H9 (cell line): ENCODE measurements around the gene METTL21C. TPM values are rescaled to one million over a fixed set of nuclear protein-coding genes. Genes with fewer than 3 reads are reported as not detected.

Source experiments
- DNase-seq: peaks from one replicate; pipeline ENCODE4 v3.0.0-alpha.2; 2017
- H2AFZ ChIP-seq: one replicate; pipeline ENCODE4 v1.6.1; 2013; ENCODE audit warnings: mild to moderate bottlenecking, low read length, control low read depth, moderate library complexity
- H2AK5ac ChIP-seq: 2 replicates; pipeline ENCODE4 v1.6.1; 2013; ENCODE audit warnings: low read length, control low read depth, mixed read lengths; ENCODE audit not compliant: insufficient read length
- H2BK120ac ChIP-seq: one replicate; pipeline ENCODE4 v1.6.1; 2013; ENCODE audit warnings: low read depth, mild to moderate bottlenecking, low read length, control low read depth, inconsistent platforms; ENCODE audit not compliant: poor library complexity, severe bottlenecking
- H2BK12ac ChIP-seq: 2 replicates; pipeline ENCODE4 v1.6.1; 2013; ENCODE audit warnings: low read length, control low read depth, mixed read lengths, low read depth; ENCODE audit not compliant: insufficient read length
- H2BK15ac ChIP-seq: 2 replicates; pipeline ENCODE4 v1.6.1; 2013; ENCODE audit warnings: low read depth, low read length, control low read depth
- H2BK20ac ChIP-seq: one replicate; pipeline ENCODE4 v1.6.1; 2013; ENCODE audit warnings: low read depth, mild to moderate bottlenecking, low read length, control low read depth, inconsistent platforms; ENCODE audit not compliant: poor library complexity, severe bottlenecking
- H2BK5ac ChIP-seq: 2 replicates; pipeline ENCODE4 v1.6.1; 2013; ENCODE audit warnings: low read length, control low read depth, mixed read lengths; ENCODE audit not compliant: insufficient read length
- H3K14ac ChIP-seq: 2 replicates; pipeline ENCODE4 v1.6.1; 2013; ENCODE audit warnings: low read length, control low read depth; ENCODE audit not compliant: insufficient read depth
- H3K18ac ChIP-seq: 2 replicates; pipeline ENCODE4 v1.6.1; 2013; ENCODE audit warnings: low read depth, mild to moderate bottlenecking, mixed read lengths, low read length, control low read depth; ENCODE audit not compliant: insufficient read length
- H3K23ac ChIP-seq: 2 replicates; pipeline ENCODE4 v1.6.1; 2013; ENCODE audit warnings: low read length, control low read depth, mixed read lengths, low read depth; ENCODE audit not compliant: insufficient read length
- H3K23me2 ChIP-seq: 2 replicates; pipeline ENCODE4 v1.6.1; 2013; ENCODE audit warnings: low read depth, mild to moderate bottlenecking, mixed read lengths, low read length, control low read depth; ENCODE audit not compliant: insufficient read length, poor library complexity, severe bottlenecking
- H3K27ac ChIP-seq: 2 replicates; pipeline ENCODE4 v1.5.1; 2013; ENCODE audit warnings: low read length, control low read depth, mixed read lengths, low read depth; ENCODE audit not compliant: insufficient read length
- H3K27me3 ChIP-seq: 2 replicates; pipeline ENCODE4 v1.6.1; 2013; ENCODE audit warnings: low read length, control low read depth, inconsistent platforms; ENCODE audit not compliant: insufficient read depth
- H3K4ac ChIP-seq: 2 replicates; pipeline ENCODE4 v1.6.1; 2013; ENCODE audit warnings: low read depth, mild to moderate bottlenecking, control low read depth, inconsistent platforms, low read length, moderate library complexity
- H3K4me1 ChIP-seq: 2 replicates; pipeline ENCODE4 v1.6.1; 2013; ENCODE audit warnings: low read length, control low read depth, inconsistent platforms; ENCODE audit not compliant: insufficient read depth
- H3K4me2 ChIP-seq: 2 replicates; pipeline ENCODE4 v1.6.1; 2013; ENCODE audit warnings: low read length, control low read depth, mixed read lengths; ENCODE audit not compliant: insufficient read length, insufficient read depth
- H3K56ac ChIP-seq: 2 replicates; pipeline ENCODE4 v1.6.1; 2013; ENCODE audit warnings: low read depth, mild to moderate bottlenecking, mixed read lengths, low read length, control low read depth; ENCODE audit not compliant: insufficient read length
- H3K79me1 ChIP-seq: 2 replicates; pipeline ENCODE4 v1.6.1; 2013; ENCODE audit warnings: low read depth, mild to moderate bottlenecking, moderate library complexity, low read length, control low read depth, inconsistent platforms; ENCODE audit not compliant: insufficient read depth, poor library complexity, severe bottlenecking
- H3K79me2 ChIP-seq: 2 replicates; pipeline ENCODE4 v1.6.1; 2013; ENCODE audit warnings: low read length, control low read depth, inconsistent platforms; ENCODE audit not compliant: insufficient read depth
- H3K9ac ChIP-seq: 2 replicates; pipeline ENCODE4 v1.6.1; 2013; ENCODE audit warnings: low read length, control low read depth, mixed read lengths; ENCODE audit not compliant: insufficient read length; ENCODE audit errors: extremely low read depth
- H3K9me3 ChIP-seq: one replicate; pipeline ENCODE4 v1.6.1; 2013; ENCODE audit warnings: low read depth, low read length, inconsistent platforms; ENCODE audit not compliant: control insufficient read depth
- H3T11ph ChIP-seq: one replicate; pipeline ENCODE4 v1.6.1; 2013; ENCODE audit warnings: mild to moderate bottlenecking, low read length, control low read depth, inconsistent platforms
- H4K20me1 ChIP-seq: one replicate; pipeline ENCODE4 v1.6.1; 2013; ENCODE audit not compliant: control insufficient read depth, insufficient read length, insufficient read depth
- H4K5ac ChIP-seq: 2 replicates; pipeline ENCODE4 v1.6.1; 2013; ENCODE audit warnings: low read depth, mild to moderate bottlenecking, mixed read lengths, low read length, control low read depth; ENCODE audit not compliant: insufficient read length
- H4K8ac ChIP-seq: replicated peaks from 2 replicates; pipeline ENCODE4 v1.6.1; 2013; ENCODE audit warnings: low read length, control low read depth, mixed read lengths, low read depth; ENCODE audit not compliant: insufficient read length
- H4K91ac ChIP-seq: 2 replicates; pipeline ENCODE4 v1.6.1; 2013; ENCODE audit warnings: low read depth, mild to moderate bottlenecking, moderate library complexity, mixed read lengths, low read length, control low read depth; ENCODE audit not compliant: insufficient read length
- H3K27ac Mint-ChIP-seq, 3 experiments: 2 replicates in 2 of 3; 3 replicates in 1 of 3; pipeline ENCODE4 v1.8.0; 2020 to 2021; ENCODE audit warnings: mixed read lengths in 3 of 3, mild to moderate bottlenecking in 1 of 3, moderate library complexity in 1 of 3
- H3K27me3 Mint-ChIP-seq: 2 replicates; pipeline ENCODE4 v1.8.0; 2021; ENCODE audit warnings: low read depth, mild to moderate bottlenecking, moderate library complexity, mixed read lengths
- H3K36me3 Mint-ChIP-seq, 3 experiments: 2 replicates in 2 of 3; 3 replicates in 1 of 3; pipeline ENCODE4 v1.8.0; 2020 to 2021; ENCODE audit warnings: low read depth in 3 of 3, mixed read lengths in 3 of 3; ENCODE audit not compliant: insufficient read depth in 1 of 3
- H3K4me1 Mint-ChIP-seq, 2 experiments: 2 replicates each; pipeline ENCODE4 v1.8.0; 2020; ENCODE audit warnings: mixed read lengths in 2 of 2
- H3K4me3 Mint-ChIP-seq, 2 experiments: 2 replicates in 1 of 2; 3 replicates in 1 of 2; pipeline ENCODE4 v1.8.0; 2020 to 2021; ENCODE audit warnings: mild to moderate bottlenecking in 2 of 2, mixed read lengths in 2 of 2, moderate library complexity in 1 of 2
- H3K9me3 Mint-ChIP-seq, 2 experiments: 2 replicates in 1 of 2; 3 replicates in 1 of 2; pipeline ENCODE4 v1.8.0; 2020; ENCODE audit warnings: mild to moderate bottlenecking in 2 of 2, mixed read lengths in 2 of 2, moderate library complexity in 1 of 2
- WGBS: extraction: QIAGEN DNeasy Blood & Tissue Kit; methylation state at CpG from one replicate; pipeline ENCODE4 v1.1.7; 2013; ENCODE audit warnings: missing lambda C conversion rate, low lambda C conversion rate, mixed read lengths; ENCODE audit not compliant: insufficient read length; ENCODE audit errors: extremely low coverage; 5-methylcytosine and 5-hydroxymethylcytosine counted together
- total RNA-seq: library from RNA; stranded (reverse); gene quantifications from 2 replicates; pipeline ENCODE4 v1.2.1, GENCODE V29; 2021
- TF ChIP-seq, protein P1 (sequence below): fragments of 200-600 bp; sonication (generic); conservative IDR thresholded peaks from 3 replicates; pipeline ENCODE4 v1.8.0; 2021; ENCODE audit warnings: antibody characterized with exemption, mild to moderate bottlenecking

Gene METTL21C
- total RNA-seq, 1 experiment from 2014 or later, result not detected

- no peak overlapping the region for H4K91ac ChIP-seq
- no peak overlapping the region for H2BK20ac ChIP-seq
- no peak overlapping the region for H2BK120ac ChIP-seq
- TF ChIP-seq, protein P1, sequence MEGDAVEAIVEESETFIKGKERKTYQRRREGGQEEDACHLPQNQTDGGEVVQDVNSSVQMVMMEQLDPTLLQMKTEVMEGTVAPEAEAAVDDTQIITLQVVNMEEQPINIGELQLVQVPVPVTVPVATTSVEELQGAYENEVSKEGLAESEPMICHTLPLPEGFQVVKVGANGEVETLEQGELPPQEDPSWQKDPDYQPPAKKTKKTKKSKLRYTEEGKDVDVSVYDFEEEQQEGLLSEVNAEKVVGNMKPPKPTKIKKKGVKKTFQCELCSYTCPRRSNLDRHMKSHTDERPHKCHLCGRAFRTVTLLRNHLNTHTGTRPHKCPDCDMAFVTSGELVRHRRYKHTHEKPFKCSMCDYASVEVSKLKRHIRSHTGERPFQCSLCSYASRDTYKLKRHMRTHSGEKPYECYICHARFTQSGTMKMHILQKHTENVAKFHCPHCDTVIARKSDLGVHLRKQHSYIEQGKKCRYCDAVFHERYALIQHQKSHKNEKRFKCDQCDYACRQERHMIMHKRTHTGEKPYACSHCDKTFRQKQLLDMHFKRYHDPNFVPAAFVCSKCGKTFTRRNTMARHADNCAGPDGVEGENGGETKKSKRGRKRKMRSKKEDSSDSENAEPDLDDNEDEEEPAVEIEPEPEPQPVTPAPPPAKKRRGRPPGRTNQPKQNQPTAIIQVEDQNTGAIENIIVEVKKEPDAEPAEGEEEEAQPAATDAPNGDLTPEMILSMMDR, result no peak
- H3K4me1 ChIP-seq, result no peaks in the 10 kb centered on the region
- no peak overlapping the region for H3K23ac ChIP-seq
- no peak overlapping the region for H3K14ac ChIP-seq
- H3K9ac ChIP-seq, result no peak overlapping the region
- no peak overlapping the region for H2AK5ac ChIP-seq
- H4K8ac ChIP-seq, result no peak overlapping the region
- H3K23me2 ChIP-seq, result no peaks in the 10 kb centered on the region
- no peak overlapping the region for H3T11ph ChIP-seq
- Mint-ChIP-seq H3K27ac (no peak overlapping the region), H3K36me3 (peaks cover 9 to 44% (median 43%) of the 10 kb centered on the region in 3 experiments; a peak in 6 of 7 replicates), H3K9me3 (no peaks in the 10 kb centered on the region), H3K4me1 (no peaks in the 10 kb centered on the region), H3K4me3 (no peak overlapping the region), H3K27me3 (no peaks in the 10 kb centered on the region)
- no peaks in the 10 kb centered on the region for H3K9me3 ChIP-seq
- no peak overlapping the region for H3K56ac ChIP-seq
- H2BK5ac ChIP-seq, result no peak overlapping the region
- no peak overlapping the region for H2BK15ac ChIP-seq
- no CpG with 5 or more reads among the region's 5 CpGs for WGBS
- no peak for DNase-seq
- H4K5ac ChIP-seq, result no peak overlapping the region
- no peak overlapping the region for H2AFZ ChIP-seq
- H3K4ac ChIP-seq, result no peak overlapping the region
- H2BK12ac ChIP-seq, result no peak overlapping the region
- no peak overlapping the region for H3K18ac ChIP-seq
- H3K27me3 ChIP-seq, result no peaks in the 10 kb centered on the region
- no peaks in the 10 kb centered on the region for H4K20me1 ChIP-seq
- no peak overlapping the region for H3K4me2 ChIP-seq
- no peaks in the 10 kb centered on the region for H3K79me2 ChIP-seq
- H3K79me1 ChIP-seq, result no peaks in the 10 kb centered on the region
- no peak overlapping the region for H3K27ac ChIP-seq
Observed at GRCh38 chr13:102651892-102652291, 43.0 kb downstream of the METTL21C start.
